ENCODE measurements around the gene SLC9A9. TPM values are rescaled to one million over a fixed set of nuclear protein-coding genes. Genes with fewer than 3 reads are reported as not detected.

The SLC9A9 gene
- total and polyA plus RNA-seq, 2 of the 8 experiments (the other 6 are each of a cell fraction or from before 2014, with no cell fraction given) = 0.48 to 1.1 TPM

DNA sequence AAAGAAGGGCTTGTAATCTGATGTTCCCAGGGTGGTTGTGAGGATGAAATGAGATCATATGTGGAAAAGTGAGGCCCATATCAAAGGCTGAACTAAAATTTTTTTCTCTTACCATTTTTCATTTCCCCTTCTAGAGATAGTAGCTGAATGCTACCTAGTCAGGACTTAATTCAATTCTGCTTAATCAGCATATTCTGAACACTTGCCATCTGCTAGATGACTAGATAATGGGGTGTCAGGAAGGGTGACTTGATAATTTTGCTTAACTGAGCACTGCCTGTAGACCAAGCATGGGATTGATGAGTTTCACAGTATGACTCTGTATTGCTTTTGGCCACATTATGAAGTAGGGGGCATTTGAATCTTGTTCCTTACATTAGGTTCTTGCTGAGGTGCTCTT is 592.5 kb downstream of the SLC9A9 start:
- ChIA-PET POLR2A (ENCODE audit: partially characterized antibody) (no interaction called here), CTCF (ENCODE audit: partially characterized antibody) (interaction anchor here (1.2 kb wide), 1 partner anchor 10 kb away, joined by 3 read pairs; no protein-coding TSS in a partner anchor)
- TF ChIP-seq, protein P1, sequence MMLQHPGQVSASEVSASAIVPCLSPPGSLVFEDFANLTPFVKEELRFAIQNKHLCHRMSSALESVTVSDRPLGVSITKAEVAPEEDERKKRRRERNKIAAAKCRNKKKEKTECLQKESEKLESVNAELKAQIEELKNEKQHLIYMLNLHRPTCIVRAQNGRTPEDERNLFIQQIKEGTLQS (IDR thresholded peaks at IDR 0.05; ENCODE audit: insufficient read depth, low read depth, low read length) = no peak
- peak; percentile 92 for TF ChIP-seq MAFK (IDR thresholded peaks at IDR 0.05; ENCODE audit: low read depth, low read length)
- no peak for TF ChIP-seq HDAC2 (IDR thresholded peaks at IDR 0.05; ENCODE audit: borderline replicate concordance in 1 of 2, low read depth in 2 of 2, low read length in 2 of 2)
- no peak for TF ChIP-seq SP2 (IDR thresholded peaks at IDR 0.05; ENCODE audit: low read length)
- Histone ChIP-seq H4K20me1 (replicated peaks in 1 of 2; ENCODE audit: control insufficient read depth in 1 of 2, insufficient read depth in 2 of 2, low read length in 2 of 2) (no peaks in the 10 kb centered on the region), H4K91ac (replicated peaks; ENCODE audit: insufficient read length, low read length) (no peak overlapping the region), H3K18ac (ENCODE audit: extremely low read depth, low read length) (no peak overlapping the region), H2BK15ac (ENCODE audit: low read length) (no peak overlapping the region), H3K27me3 (replicated peaks in 1 of 4; ENCODE audit: control insufficient read depth in 3 of 4, extremely low read depth in 1 of 4, insufficient read depth in 3 of 4, low read length in 3 of 4) (no peaks in the 10 kb centered on the region), H2BK120ac (replicated peaks; ENCODE audit: low read depth, low read length) (no peak overlapping the region), H3K4me2 (ENCODE audit: insufficient read depth in 1 of 2, low read depth in 2 of 2, low read length in 2 of 2) (no peak overlapping the region), H2BK5ac (ENCODE audit: low read depth, low read length) (no peak overlapping the region), H3K9me3 (ENCODE audit: insufficient read depth in 2 of 2, low read depth in 1 of 2, low read length in 1 of 2) (no peaks in the 10 kb centered on the region), H3K36me3 (ENCODE audit: control insufficient read depth in 2 of 4, insufficient read depth in 4 of 4, low read length in 3 of 4) (no peaks in the 10 kb centered on the region), H3K23me2 (ENCODE audit: low read depth, low read length) (no peaks in the 10 kb centered on the region), H3K4me3 (ENCODE audit: extremely low read depth in 1 of 4, insufficient read depth in 2 of 4, low read depth in 3 of 4, low read length in 4 of 4) (no peak overlapping the region), H2BK20ac (ENCODE audit: low read length) (no peak overlapping the region), H3K14ac (ENCODE audit: insufficient read length) (no peak overlapping the region), H3K27ac (ENCODE audit: low read depth, low read length) (no peak overlapping the region), H2AFZ (ENCODE audit: low read length) (no peak overlapping the region), H4K8ac (ENCODE audit: extremely low read depth, insufficient read depth, low read length) (no peak overlapping the region), H2AK5ac (ENCODE audit: low read depth, low read length) (no peak overlapping the region), H3K79me2 (ENCODE audit: control insufficient read depth in 1 of 2, insufficient read depth in 2 of 2, low read length in 2 of 2) (no peaks in the 10 kb centered on the region), H3K79me1 (ENCODE audit: low read depth, low read length) (no peaks in the 10 kb centered on the region), H3K4me1 (replicated peaks in 1 of 4; ENCODE audit: control insufficient read depth in 3 of 4, insufficient read depth in 4 of 4, low read length in 3 of 4) (no peaks in the 10 kb centered on the region), H2BK12ac (ENCODE audit: low read depth, low read length) (no peak overlapping the region), H3K4ac (replicated peaks; ENCODE audit: insufficient read length, low read depth, low read length) (no peak overlapping the region), H4K5ac (ENCODE audit: insufficient read length, low read depth, low read length) (no peak overlapping the region), H3K23ac (ENCODE audit: insufficient read length) (no peak overlapping the region), H3K9ac (replicated peaks in 1 of 4; ENCODE audit: extremely low read depth in 1 of 4, low read depth in 3 of 4, low read length in 3 of 4) (no peak overlapping the region), H3K56ac (replicated peaks; ENCODE audit: insufficient read length, low read depth, low read length) (no peak overlapping the region)
- no peak for FAIRE-seq
- no peak for DNase-seq (ENCODE audit: low read depth in 1 of 2, low spot score in 2 of 2)
